ENCODE results near the gene CARS1.

- no peak for TF ChIP-seq CTCF (IDR thresholded peaks at IDR 0.05; ENCODE audit: low read depth, low read length, poor library complexity, severe bottlenecking)
- TF ChIP-seq EZH2phosphoT487 (IDR thresholded peaks at IDR 0.05; ENCODE audit: borderline replicate concordance, low read length), result no peak
These were observed 35.4 kb upstream of the CARS1 start for GRCh38 chr11:3092603-3093141.

All from DOHH2 (cell line).